ENCODE results near the gene TMEM100. TPM values are rescaled to one million over a fixed set of nuclear protein-coding genes. Genes with fewer than 3 reads are reported as not detected.
A peak's percentile ranks its signal among the peaks of the same experiment; 100 is the strongest.

Gene TMEM100
- total RNA-seq (under 1 TPM in 1 of 5 donors, not detected in 4; 0.35 TPM), total RNA-seq (0 reads per million in 29 experiments)
- total RNA-seq (2013): 0.15 TPM

GRCh38 chr17:55722742-55723487, at the start of gene TMEM100:
TSS of gene TMEM100 (minus strand) at chr17:55722864. CDS start at chr17:55721070, 1,794 bp downstream.
- Mint-ChIP-seq H3K4me3 (no peak within 1 kb of the TSS), H3K9me3 (no peaks in the 10 kb centered on the region), H3K27me3 (peaks cover 39 to 42% of the 10 kb centered on the region in 2 donors), H3K4me1 (no peaks in the 10 kb centered on the region), H3K27ac (no peak within 1 kb of the TSS), H3K36me3 (no peaks in the 10 kb centered on the region)
- no peak within 1 kb of the TSS for H3K27ac ChIP-seq (ENCODE audit: low read length)
- ATAC-seq (replicated peaks in 1 of 4) (no peak), DNase-seq (no peak)
- no peaks in the 10 kb centered on the region for H3K36me3 ChIP-seq (ENCODE audit: control insufficient read depth in 2 of 2, extremely low read depth in 1 of 2, insufficient read depth in 1 of 2, low read length in 1 of 2)
- ChIA-PET POLR2A (no interaction called here), CTCF (interaction anchor here (0.7 to 1.6 kb wide), 2 partner anchors 8 to 11 kb away, joined by 3 to 5 read pairs; no protein-coding TSS in a partner anchor)
- H3K4me1 ChIP-seq (ENCODE audit: control insufficient read depth in 1 of 2, extremely low read depth in 1 of 2, insufficient read depth in 2 of 2, low read length in 2 of 2): no peaks in the 10 kb centered on the region
- peaks cover 0 to 9% of the 10 kb centered on the region in 2 experiments for H3K27me3 ChIP-seq (replicated peaks in 1 of 2; ENCODE audit: control insufficient read depth in 2 of 2, extremely low read depth in 1 of 2, insufficient read depth in 2 of 2, low read length in 1 of 2)
- 20% methylated on average over 11 of the region's 12 CpGs for WGBS (ENCODE audit: insufficient coverage)
- H3K4me3 ChIP-seq (ENCODE audit: control insufficient read depth in 1 of 2, extremely low read depth in 1 of 2, low read length in 1 of 2): no peak within 1 kb of the TSS
- H3K9me3 ChIP-seq: no peaks in the 10 kb centered on the region

DNA sequence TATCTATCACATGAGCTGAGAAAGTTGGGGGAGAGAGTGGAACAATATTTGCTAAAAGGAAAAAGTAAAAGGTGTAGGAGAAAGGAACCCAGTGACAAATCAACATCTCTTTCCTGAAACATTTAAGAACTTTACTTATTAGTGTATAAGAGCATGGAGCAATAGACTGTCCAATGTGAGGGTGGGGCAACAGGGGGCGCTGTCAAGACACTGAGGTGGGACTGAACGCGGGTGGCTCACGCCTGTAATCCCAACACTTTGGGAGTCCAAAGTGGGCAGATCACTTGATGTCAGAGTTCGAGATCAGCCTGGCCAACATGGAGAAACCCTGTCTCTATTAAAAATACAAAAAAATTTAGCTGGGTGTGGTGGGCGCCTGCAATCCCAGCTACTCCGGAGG, 49.4 kb upstream of the TMEM100 start:
- Mint-ChIP-seq H3K27me3 (no peaks in the 10 kb centered on the region), H3K9me3 (no peaks in the 10 kb centered on the region), H3K27ac (no peak overlapping the region), H3K36me3 (peaks cover 65% of the 10 kb centered on the region), H3K4me3 (no peak overlapping the region), H3K4me1 (peaks cover 0 to 1% (median 0%) of the 10 kb centered on the region in 3 donors)
- ChIA-PET CTCF (interaction anchor here (0.6 to 1.2 kb wide), 5 partner anchors 51 to 743 kb away, joined by 3 to 4 read pairs (median 3); no protein-coding TSS in a partner anchor), POLR2A (no interaction called here)
- ATAC-seq (replicated peaks in 1 of 4): no peak
- Histone ChIP-seq H3K36me3 (ENCODE audit: control insufficient read depth in 2 of 2, extremely low read depth in 1 of 2, insufficient read depth in 1 of 2, low read length in 1 of 2) (peaks cover 6 to 24% of the 10 kb centered on the region in 2 donors), H3K27me3 (replicated peaks in 1 of 2; ENCODE audit: control insufficient read depth in 2 of 2, extremely low read depth in 1 of 2, insufficient read depth in 2 of 2, low read length in 1 of 2) (no peaks in the 10 kb centered on the region), H3K9me3 (no peaks in the 10 kb centered on the region), H3K4me1 (ENCODE audit: control insufficient read depth in 1 of 2, extremely low read depth in 1 of 2, insufficient read depth in 2 of 2, low read length in 2 of 2) (no peaks in the 10 kb centered on the region), H3K27ac (ENCODE audit: low read length) (no peak overlapping the region), H3K4me3 (ENCODE audit: control insufficient read depth in 1 of 2, extremely low read depth in 1 of 2, low read length in 1 of 2) (no peak overlapping the region)
- WGBS (ENCODE audit: insufficient coverage): 100% methylated on average over 5 of the region's 7 CpGs
- DNase-seq: no peak

DNA sequence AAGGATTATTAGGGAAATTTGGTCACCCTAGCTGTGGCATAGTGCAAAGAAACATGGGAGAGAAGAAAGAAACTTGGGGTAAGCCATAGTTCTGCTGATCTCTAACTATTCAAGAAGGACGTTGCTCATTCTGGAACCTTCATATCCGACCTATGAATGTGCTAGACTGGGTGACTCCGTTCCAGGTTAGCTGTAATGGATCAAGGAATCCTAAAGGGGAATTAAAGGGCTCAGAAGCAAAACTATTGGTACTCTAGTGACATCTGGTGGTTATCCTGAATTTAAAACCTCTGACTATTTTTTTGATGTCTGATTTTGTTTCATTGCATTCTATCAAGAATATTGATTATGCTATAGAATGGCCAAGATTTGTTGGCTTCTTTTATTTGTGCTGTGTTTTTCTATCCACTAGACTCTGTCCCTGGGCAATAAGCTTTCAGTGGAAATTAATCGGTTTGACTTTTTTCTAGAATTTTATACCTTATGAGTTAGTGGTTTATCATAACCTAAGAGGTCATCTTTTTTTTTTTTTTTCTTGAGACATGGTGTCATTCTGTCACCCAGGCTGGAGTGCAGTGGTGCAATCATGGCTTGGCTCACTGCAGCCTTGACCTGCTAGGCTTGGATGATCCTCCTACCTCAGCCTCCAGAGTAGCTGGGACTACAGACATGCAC, 47.7 kb upstream of the TMEM100 start:
- POLR2A ChIA-PET: no interaction called here
- H3K4me3 Mint-ChIP-seq: no peak overlapping the region
- no peak overlapping the region for H3K27ac Mint-ChIP-seq
- Histone ChIP-seq H3K36me3 (ENCODE audit: control insufficient read depth in 2 of 2, extremely low read depth in 1 of 2, insufficient read depth in 1 of 2, low read length in 1 of 2) (peaks cover 0 to 17% of the 10 kb centered on the region in 2 donors), H3K27me3 (replicated peaks in 1 of 2; ENCODE audit: control insufficient read depth in 2 of 2, extremely low read depth in 1 of 2, insufficient read depth in 2 of 2, low read length in 1 of 2) (no peaks in the 10 kb centered on the region), H3K27ac (ENCODE audit: low read length) (no peak overlapping the region), H3K4me1 (ENCODE audit: control insufficient read depth in 1 of 2, extremely low read depth in 1 of 2, insufficient read depth in 2 of 2, low read length in 2 of 2) (no peaks in the 10 kb centered on the region), H3K9me3 (no peaks in the 10 kb centered on the region), H3K4me3 (ENCODE audit: control insufficient read depth in 1 of 2, extremely low read depth in 1 of 2, low read length in 1 of 2) (no peak overlapping the region)
- H3K4me1 Mint-ChIP-seq: peaks cover 0 to 6% (median 0%) of the 10 kb centered on the region in 3 donors
- no peaks in the 10 kb centered on the region for H3K27me3 Mint-ChIP-seq
- H3K36me3 Mint-ChIP-seq: peaks cover 54% of the 10 kb centered on the region
- no peaks in the 10 kb centered on the region for H3K9me3 Mint-ChIP-seq
- CTCF ChIA-PET: no interaction called here
- peak in 1 of 35 experiments; percentile 21 for DNase-seq
- whole genome bisulfite sequencing (ENCODE audit: insufficient coverage): no CpG with 5 or more reads among the region's 4 CpGs
- ATAC-seq (replicated peaks in 1 of 4): no peak

GRCh38 chr17:55769625-55770000, 46.9 kb upstream of the TMEM100 start:
- WGBS (ENCODE audit: insufficient coverage): 84% methylated on average over 5 of the region's 6 CpGs
- peaks cover 49% of the 10 kb centered on the region for H3K36me3 Mint-ChIP-seq
- H3K27ac ChIP-seq (ENCODE audit: low read length): no peak overlapping the region
- H3K4me1 ChIP-seq (ENCODE audit: control insufficient read depth in 1 of 2, extremely low read depth in 1 of 2, insufficient read depth in 2 of 2, low read length in 2 of 2): no peaks in the 10 kb centered on the region
- H3K4me1 Mint-ChIP-seq: peaks cover 0 to 6% (median 0%) of the 10 kb centered on the region in 3 donors
- H3K9me3 Mint-ChIP-seq: no peaks in the 10 kb centered on the region
- no peak overlapping the region for H3K4me3 Mint-ChIP-seq
- ATAC-seq (replicated peaks in 1 of 4) (no peak), DNase-seq (no peak)
- no peaks in the 10 kb centered on the region for H3K27me3 Mint-ChIP-seq
- no peaks in the 10 kb centered on the region for H3K9me3 ChIP-seq
- CTCF ChIA-PET: no interaction called here
- peaks cover 0 to 17% of the 10 kb centered on the region in 2 donors for H3K36me3 ChIP-seq (ENCODE audit: control insufficient read depth in 2 of 2, extremely low read depth in 1 of 2, insufficient read depth in 1 of 2, low read length in 1 of 2)
- no peak overlapping the region for H3K4me3 ChIP-seq (ENCODE audit: control insufficient read depth in 1 of 2, extremely low read depth in 1 of 2, low read length in 1 of 2)
- POLR2A ChIA-PET: no interaction called here
- no peak overlapping the region for H3K27ac Mint-ChIP-seq
- no peaks in the 10 kb centered on the region for H3K27me3 ChIP-seq (replicated peaks in 1 of 2; ENCODE audit: control insufficient read depth in 2 of 2, extremely low read depth in 1 of 2, insufficient read depth in 2 of 2, low read length in 1 of 2)

GRCh38 chr17:55768936-55769624, 46.4 kb upstream of the TMEM100 start:
- ChIA-PET POLR2A (no interaction called here), CTCF (no interaction called here)
- no peaks in the 10 kb centered on the region for H3K9me3 ChIP-seq
- no peak for DNase-seq
- no peak overlapping the region for H3K4me3 ChIP-seq (ENCODE audit: control insufficient read depth in 1 of 2, extremely low read depth in 1 of 2, low read length in 1 of 2)
- no peak overlapping the region for H3K27ac ChIP-seq (ENCODE audit: low read length)
- Mint-ChIP-seq H3K27me3 (no peaks in the 10 kb centered on the region), H3K36me3 (peaks cover 47% of the 10 kb centered on the region), H3K4me3 (no peak overlapping the region), H3K4me1 (peaks cover 0 to 10% (median 0%) of the 10 kb centered on the region in 3 donors), H3K27ac (no peak overlapping the region), H3K9me3 (no peaks in the 10 kb centered on the region)
- ATAC-seq (replicated peaks in 1 of 4): no peak
- H3K27me3 ChIP-seq (replicated peaks in 1 of 2; ENCODE audit: control insufficient read depth in 2 of 2, extremely low read depth in 1 of 2, insufficient read depth in 2 of 2, low read length in 1 of 2): no peaks in the 10 kb centered on the region
- H3K36me3 ChIP-seq (ENCODE audit: control insufficient read depth in 2 of 2, extremely low read depth in 1 of 2, insufficient read depth in 1 of 2, low read length in 1 of 2): peaks cover 0 to 17% of the 10 kb centered on the region in 2 donors
- H3K4me1 ChIP-seq (ENCODE audit: control insufficient read depth in 1 of 2, extremely low read depth in 1 of 2, insufficient read depth in 2 of 2, low read length in 2 of 2): no peaks in the 10 kb centered on the region

- ChIA-PET CTCF (no interaction called here), POLR2A (no interaction called here)
- Mint-ChIP-seq H3K27ac (no peak overlapping the region), H3K27me3 (no peaks in the 10 kb centered on the region), H3K4me1 (peaks cover 0 to 15% (median 2%) of the 10 kb centered on the region in 3 donors), H3K36me3 (peaks cover 17% of the 10 kb centered on the region), H3K9me3 (no peaks in the 10 kb centered on the region), H3K4me3 (no peak overlapping the region)
- ATAC-seq (replicated peaks in 1 of 4) (no peak), DNase-seq (no peak)
- Histone ChIP-seq H3K4me3 (ENCODE audit: control insufficient read depth in 1 of 2, extremely low read depth in 1 of 2, low read length in 1 of 2) (no peak overlapping the region), H3K27me3 (replicated peaks in 1 of 2; ENCODE audit: control insufficient read depth in 2 of 2, extremely low read depth in 1 of 2, insufficient read depth in 2 of 2, low read length in 1 of 2) (no peaks in the 10 kb centered on the region), H3K36me3 (ENCODE audit: control insufficient read depth in 2 of 2, extremely low read depth in 1 of 2, insufficient read depth in 1 of 2, low read length in 1 of 2) (no peaks in the 10 kb centered on the region), H3K27ac (ENCODE audit: low read length) (no peak overlapping the region), H3K9me3 (no peaks in the 10 kb centered on the region), H3K4me1 (ENCODE audit: control insufficient read depth in 1 of 2, extremely low read depth in 1 of 2, insufficient read depth in 2 of 2, low read length in 2 of 2) (no peaks in the 10 kb centered on the region)
- WGBS (ENCODE audit: insufficient coverage): 91% methylated on average over 3 of the region's 3 CpGs
Measured at GRCh38 chr17:55765472-55765871, 42.8 kb upstream of the TMEM100 start.
